CD4-positive, alpha-beta T cell treated with Interleukin-15 for 4 hours (primary cell): ENCODE data around the gene CNBD2.
"Not testable (repeated sequence)": the region's sequence is repeated elsewhere in the genome, so short reads cannot be mapped to it uniquely, and the experiment has no call there.

Experiments
- DNase-seq: peaks from one replicate; pipeline ENCODE4 v3.0.0-alpha.2; 2020; ENCODE audit warnings: low spot score

CNBD2 gene

DNA sequence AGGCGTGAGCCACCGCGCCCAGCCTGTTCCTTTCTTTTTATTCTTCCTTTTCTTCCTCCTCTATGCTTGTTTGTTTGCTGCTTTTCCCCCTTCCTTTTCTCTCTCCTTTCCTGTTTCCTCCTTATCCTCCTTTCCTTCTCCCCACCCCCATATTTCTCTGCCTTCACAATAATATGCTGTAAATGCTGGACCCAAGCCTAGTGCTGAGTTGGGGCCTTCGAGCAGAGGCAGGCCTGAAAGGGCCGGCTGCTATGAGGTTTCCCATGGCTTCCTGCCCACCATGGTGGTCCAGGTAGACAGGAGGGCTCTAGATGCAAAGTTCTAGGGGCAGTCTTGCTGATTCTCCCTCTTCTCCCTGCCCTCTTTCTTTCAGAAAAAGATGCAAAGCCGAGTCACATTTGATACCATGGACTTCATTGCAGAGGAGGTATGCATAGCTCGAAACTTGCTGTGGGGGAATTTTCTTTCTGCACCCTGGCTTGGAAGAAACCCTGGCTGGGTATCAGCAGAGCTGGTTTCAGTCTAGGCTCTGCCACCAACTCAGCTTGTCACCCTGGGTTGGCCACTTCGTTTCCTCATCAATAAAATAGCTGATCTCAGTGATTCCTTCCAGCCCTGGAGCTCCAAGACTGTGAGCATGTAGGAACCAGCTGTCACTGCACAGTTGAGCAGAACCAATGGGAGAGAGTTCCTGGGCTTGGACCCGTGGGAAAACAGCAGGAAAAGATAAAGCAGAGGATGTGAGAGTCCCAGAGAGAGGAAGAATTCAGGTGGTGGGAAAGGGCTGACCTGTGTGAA lies 7.4 kb downstream of the CNBD2 start:
- no peak for DNase-seq

GRCh38 chr20:35978041-35978513 lies 9.7 kb downstream of the CNBD2 start:
- DNase-seq: no peak

DNA sequence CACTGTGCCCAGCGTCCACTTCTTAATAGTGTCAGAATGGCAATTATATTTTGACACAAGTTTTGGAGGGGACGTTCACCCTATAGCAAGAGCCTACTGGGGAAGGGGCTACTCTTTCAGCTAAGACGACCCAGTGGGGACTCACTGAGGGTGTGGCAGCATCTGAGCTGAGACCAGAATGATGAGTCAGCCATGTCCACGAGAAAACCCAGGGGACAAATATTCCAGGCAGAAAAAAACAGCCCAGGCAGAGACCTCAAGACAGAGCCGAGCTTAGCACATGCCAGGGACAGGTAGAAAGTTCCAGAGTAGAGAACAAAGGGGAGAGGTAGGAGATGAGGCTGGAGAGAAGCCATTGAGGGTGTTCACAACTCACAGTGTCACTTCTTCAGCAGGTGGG lies 11.2 kb downstream of the CNBD2 start:
- no peak for DNase-seq

DNA sequence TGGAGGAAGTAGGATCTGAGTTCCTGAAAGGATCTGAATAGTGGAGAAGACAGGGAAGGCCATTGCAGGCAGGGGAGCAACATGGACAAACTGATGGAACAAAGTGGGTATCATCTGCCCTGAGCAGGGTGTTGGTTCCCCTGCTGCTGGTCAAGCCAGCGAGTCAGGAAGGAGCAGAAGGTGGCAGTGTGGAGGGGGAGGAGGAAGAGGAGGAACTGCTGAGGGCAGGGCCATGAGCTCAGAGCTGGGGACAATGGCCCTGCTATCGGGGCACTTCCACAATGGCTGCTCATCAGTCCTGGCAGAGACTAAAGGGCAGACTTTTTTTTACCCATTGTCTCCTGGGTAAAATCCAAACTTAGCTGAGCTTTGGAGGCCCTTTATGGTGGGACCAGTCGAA lies 13.6 kb downstream of the CNBD2 start:
- no peak for DNase-seq

- DNase-seq: no peak
Observed at GRCh38 chr20:35984382-35984781, 16.0 kb downstream of the CNBD2 start.

- DNase-seq: no peak
Observed at GRCh38 chr20:35985806-35986205, 17.4 kb downstream of the CNBD2 start.

DNA sequence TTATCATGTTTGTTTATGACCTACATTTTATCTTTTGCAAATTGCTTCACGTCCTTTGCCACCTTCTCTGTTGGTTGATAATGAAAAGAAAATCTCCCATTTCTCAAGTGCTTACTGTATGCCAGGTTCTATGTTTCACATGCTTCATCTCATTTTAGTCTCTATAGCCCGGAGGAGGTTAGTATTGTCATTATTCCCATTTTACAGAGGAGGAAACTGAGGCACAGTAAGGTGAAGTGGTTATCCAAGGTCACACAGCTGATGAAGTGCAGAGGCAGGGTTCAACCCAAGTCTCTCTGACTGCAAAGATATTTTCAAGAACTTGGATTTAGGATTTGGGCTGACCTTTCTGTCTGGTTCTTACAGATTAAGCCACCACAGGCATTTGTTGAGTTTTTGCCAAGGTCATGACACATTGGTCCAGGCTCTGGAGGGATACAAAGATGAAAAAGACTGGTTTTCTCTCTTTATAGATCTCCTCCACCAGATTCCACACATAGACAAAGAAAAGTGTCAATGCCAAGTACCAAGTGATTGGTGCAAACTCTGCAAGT lies 20.6 kb downstream of the CNBD2 start:
- no peak for DNase-seq

- no peak for DNase-seq
Observed at GRCh38 chr20:35991142-35991771, 22.9 kb downstream of the CNBD2 start.

DNA sequence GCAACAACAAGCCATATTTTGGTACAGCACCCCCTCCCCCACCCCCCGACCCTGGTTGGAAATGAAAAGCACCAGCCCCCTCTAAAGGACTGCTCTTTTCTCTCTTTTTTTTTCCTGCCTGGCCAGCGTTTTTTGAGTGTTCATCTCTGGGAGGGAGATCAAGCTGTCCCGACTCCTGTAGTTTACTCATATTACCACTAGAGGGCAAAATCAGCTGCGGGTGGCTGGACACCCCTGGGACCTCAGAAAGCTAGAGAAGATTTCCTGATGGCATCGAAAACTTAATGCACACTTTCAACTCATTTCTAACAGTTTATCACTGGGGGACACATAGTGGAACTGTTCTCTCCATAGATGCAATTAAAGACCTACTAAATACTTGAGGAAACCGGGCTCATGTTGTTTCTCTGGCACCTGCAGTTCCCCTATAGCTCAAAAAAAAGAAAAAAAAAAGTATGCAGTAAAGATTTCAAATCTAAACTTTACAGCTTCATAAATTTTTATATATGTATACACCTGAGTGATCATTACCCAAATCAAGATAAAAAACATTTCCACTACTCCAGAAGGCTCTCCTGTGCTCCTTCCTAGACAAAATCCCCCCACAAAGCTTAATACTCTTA lies 24.4 kb downstream of the CNBD2 start:
- DNase-seq: peak; percentile 70

- peak; percentile 79 for DNase-seq
Observed at GRCh38 chr20:35994994-35995453, 26.6 kb downstream of the CNBD2 start.

DNA sequence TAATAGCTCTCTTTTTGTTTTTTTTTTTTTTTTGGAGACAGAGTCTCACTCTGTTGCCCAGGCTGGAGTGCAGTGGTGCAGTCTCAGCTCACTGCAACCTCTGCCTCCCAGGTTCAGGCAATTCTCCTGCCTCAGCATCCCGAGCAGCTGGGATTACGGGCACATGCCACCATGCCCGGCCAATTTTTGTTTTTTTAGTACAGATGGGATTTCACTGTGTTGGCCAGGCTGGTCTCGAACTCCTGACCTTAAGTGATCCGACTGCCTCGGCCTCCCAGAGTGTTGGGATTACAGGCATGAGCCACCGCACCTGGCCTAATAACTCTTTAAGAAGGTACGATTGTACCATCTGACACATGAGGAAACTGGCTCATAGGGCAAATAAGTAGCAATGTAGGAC lies 28.1 kb downstream of the CNBD2 start:
- not testable (repeated sequence) for DNase-seq

- not testable (repeated sequence) for DNase-seq
Observed at GRCh38 chr20:36001331-36001730, 32.9 kb downstream of the CNBD2 start.

DNA sequence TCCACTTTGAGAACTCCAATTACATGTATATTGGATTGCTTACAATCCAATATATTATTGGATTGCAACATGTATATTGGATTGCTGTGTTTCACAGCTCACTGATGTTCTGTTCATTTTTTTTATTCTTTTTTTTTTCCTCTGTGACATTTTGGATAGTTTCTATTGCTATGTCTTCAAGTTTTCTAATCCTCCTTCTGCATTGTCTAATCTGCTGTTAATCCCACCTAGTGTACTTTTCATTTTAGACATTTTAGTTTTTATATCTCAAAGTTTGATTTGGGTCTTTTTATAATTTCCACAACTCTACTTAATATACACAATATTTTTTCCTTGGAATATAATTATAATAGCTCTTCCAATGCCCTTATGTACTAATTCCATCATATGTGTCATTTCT lies 34.5 kb downstream of the CNBD2 start:
- DNase-seq: no peak

GRCh38 chr20:36004045-36004444 lies 35.7 kb downstream of the CNBD2 start:
- no peak for DNase-seq

DNA sequence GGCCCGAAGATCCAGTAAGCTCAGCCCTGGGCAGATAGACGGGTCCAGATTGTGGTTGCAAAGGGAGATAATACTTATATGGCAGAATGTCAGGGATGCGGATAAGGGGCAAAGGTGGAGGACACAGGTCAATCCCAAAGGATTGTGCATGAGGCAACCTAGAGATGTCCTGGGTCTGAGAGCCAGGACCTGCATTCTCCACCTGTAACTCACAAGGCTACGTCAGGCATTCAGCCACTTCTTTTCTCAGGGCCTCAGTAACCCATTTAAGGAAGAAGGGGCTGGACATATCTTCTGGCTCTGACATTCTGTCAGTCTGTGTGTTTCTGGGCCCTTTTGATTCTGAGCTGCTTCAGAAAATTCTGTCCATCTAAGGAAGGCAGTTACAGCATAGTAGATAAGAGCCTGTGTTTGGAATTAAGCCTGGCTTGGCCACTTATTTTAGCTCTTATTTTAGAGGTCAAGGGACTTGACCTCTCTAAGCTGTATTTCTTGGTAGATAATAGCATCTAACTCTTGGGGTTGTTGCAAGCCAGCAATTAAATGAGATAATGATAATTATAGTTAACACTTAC lies 40.2 kb downstream of the CNBD2 start:
- no peak for DNase-seq

GRCh38 chr20:36010076-36010475 lies 41.7 kb downstream of the CNBD2 start:
- no peak for DNase-seq

- no peak for DNase-seq
Observed at GRCh38 chr20:36010825-36011224, 42.4 kb downstream of the CNBD2 start.

DNA sequence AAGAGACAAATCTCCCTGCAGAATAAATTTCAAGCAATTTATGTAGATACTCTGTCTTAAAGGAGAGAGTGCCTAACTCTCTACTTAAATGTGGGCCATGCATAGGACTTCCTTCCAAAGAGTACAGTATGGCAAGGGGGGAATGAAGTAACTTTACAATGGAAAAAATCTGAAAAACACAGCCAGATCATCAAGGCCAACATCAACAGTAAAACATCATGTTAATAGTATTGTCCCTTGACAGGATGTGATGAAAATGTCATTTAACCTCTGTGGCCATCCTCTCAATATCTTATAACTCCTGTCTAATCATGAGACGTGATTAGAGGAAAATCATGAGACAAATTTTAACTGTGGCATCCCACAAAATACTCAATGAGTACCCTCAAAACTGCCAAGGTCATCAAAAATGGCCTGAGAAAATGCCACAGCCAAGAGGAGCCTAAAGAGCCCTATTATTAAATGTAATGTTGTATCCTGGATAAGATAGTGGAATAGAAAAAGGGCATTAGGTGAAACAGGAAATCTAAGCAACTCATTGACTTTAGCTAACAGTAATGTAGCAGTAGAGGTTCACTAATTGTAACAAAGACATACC lies 47.5 kb downstream of the CNBD2 start:
- DNase-seq: no peak

GRCh38 chr20:36017048-36017951 lies 48.9 kb downstream of the CNBD2 start:
- no peak for DNase-seq

DNA sequence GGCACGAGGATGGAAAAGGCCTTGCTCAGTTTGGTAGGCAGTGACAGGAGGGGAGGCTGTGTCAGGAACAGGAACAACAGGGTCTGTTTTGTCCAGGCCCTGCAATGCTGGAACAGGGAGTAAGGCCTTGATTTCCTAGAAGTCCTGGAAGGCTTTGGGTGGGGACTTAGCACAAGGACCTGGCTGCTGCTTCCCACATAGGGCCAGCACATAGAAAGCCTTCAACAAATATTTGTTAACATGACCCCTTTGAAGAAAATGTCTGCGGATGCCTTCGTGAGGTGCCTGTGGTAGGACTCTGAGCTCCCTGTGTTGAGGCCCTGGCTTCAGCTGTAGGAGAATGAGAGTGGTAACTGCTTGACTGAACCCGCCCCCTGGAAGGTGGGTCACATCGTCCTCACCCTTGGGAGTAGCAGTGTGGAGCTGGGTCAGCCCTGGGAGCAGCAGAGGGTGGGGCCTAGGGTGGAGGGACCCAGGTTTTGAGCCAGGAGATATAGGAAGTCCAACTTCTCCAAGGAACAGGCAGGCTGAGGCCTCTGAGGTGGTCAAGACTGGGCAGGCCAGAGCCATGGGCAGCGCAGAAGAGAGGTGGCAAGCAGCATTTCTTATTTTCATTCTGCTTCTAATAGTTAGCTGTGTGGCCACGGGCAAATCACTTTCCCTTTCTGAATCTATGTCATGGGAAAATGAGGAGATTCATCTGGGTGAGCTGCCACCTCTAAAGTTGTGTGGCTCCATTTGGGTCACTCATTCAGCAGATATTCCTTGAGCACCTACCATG lies 50.0 kb downstream of the CNBD2 start:
- no peak for DNase-seq
